Superior temporal gyrus (tissue), 1 donor: ENCODE results near the gene STPG4.
"Not testable (repeated sequence)": the region's sequence is repeated elsewhere in the genome, so short reads cannot be mapped to it uniquely, and the experiment has no call there.

Source experiments
- DNase-seq: peaks from one replicate; pipeline ENCODE4 v3.0.0-alpha.2; 2016; ENCODE audit errors: extremely low spot score

The STPG4 gene

GRCh38 chr2:47172922-47173695 lies 18.0 kb upstream of the STPG4 start:
- no peak for DNase-seq

DNA sequence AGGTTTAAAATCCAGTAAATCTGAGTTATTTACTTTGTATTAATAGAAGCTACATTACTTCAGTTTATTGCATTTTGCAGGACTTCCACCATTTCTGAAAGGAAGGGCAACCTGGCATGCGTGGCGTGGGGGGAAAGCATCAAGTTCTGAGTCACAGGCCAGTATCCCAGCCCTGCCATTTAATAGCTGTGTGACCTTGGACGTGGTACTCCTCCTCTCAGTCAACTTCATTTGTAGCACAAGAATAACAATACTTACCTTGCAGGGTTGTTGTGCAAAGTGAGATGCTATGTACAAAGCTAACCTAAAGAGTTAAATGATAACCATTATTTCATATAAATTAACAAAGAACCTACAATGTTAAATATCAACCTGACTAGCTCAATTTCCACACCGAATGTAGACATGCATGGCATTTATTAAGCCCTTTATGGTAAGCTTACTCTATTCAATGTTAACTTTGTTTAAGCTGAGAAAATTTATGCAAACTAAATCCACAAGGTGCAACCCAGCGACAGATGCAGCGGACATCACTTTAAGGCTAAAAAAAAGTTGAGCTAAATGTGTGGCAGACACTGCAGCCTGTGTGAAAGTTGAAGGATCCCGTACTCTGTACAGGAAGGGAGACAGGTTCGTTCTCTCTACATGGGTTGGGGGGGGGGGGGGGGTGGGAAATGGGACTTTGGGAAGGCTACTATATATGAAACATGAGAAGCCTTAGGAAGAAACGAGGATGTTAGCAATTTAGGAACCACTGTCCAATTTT lies 17.2 kb upstream of the STPG4 start:
- DNase-seq = no peak

DNA sequence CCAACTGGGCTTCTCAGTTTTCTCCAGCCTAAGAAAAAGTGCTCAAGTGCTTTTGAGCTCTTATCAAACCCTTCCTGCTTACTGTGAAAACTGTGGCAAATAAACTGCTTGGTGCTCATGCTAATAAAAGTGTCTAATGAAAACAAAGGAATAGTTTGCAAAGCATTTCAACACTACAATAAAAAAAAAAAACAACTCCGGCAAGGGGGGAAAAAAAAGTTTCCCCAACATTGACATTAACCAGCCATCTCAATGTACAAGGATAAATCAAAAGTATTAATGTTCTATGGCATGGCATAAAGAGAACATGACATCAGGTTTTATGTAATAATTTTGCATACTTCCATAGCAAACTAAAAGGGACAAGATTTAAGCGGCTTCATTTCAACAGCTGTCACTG lies 14.7 kb upstream of the STPG4 start:
- DNase-seq = no peak

DNA sequence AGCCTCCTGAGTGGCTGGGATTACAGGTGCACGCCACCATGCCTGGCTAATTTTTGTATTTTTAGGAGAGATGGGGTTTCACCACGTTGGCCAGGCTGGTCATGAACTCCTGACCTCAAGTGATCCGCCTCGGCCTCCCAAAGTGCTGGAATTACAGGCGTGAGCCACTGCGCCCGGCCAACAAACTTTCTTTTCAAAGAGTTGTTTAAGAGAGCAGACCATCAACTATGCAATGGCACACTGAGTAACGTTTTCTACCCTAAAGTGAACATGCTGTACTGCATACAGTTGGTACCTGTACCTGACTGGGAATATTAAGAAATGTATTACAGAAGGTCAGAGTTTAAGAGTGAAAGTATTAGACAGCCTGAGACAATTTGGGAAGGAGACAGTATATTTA lies 13.8 kb upstream of the STPG4 start:
- DNase-seq = not testable (repeated sequence)

DNA sequence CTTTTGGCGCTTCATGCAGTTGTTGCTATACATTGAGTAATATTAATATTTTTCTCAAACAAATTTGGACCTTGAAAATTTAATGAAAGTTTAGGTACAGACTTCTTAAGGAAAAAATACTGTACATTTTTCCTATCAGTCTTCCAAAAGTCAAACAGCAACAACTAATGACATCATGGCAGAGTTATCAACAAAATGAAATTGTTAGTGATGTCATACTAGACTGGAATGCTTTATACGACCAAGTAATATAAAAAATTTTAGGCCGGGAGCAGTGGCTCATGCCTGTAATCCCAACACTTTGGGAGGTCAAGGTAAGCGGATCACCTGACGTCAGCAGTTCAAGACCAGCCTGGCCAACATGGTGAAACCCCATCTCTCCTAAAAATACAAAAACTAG lies 12.0 kb upstream of the STPG4 start:
- DNase-seq = no peak

- DNase-seq = no peak
These were observed 10.0 kb upstream of the STPG4 start for GRCh38 chr2:47165001-47165555.

- no peak for DNase-seq
These were observed 7.7 kb upstream of the STPG4 start for GRCh38 chr2:47162780-47163179.

GRCh38 chr2:47161475-47161874 lies 6.4 kb upstream of the STPG4 start:
- no peak for DNase-seq

GRCh38 chr2:47160660-47161059 lies 5.6 kb upstream of the STPG4 start:
- DNase-seq = no peak

DNA sequence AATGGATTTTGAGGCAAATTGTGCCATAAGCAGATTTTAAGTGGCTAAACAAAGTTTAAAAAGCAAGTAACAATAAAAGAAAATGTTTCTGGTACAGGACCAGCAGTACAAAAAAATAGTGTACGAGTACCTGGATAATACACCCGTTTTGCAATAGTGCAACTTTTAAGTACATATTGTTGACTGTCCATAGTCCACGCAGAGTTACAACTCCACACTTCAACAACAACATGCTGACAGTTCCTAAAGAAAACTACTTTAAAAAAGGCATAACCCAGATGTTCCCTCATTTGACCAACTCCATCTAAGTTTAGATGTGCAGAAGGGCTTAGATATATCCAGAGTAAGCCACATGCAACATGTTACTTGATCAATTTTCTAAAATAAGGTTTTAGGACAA lies 5.1 kb upstream of the STPG4 start:
- DNase-seq = no peak

DNA sequence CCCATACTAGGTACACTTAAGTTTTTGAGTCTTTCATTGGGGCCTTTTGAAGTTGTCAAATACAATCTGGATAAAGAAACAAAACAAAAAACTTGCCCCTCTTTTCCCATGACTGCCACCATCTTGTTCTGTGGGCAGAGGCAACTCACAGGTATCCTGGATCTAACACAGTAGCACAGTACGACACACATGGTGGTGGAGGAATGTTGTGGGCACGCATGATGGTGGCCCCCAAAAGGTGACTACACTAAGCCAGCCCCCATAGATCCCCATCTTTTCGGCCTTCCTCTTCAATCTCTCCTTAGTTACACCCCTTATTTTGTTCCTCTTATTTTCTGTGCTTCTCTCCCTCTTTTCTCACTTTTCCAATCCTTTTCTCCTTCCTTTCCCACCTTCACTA lies 4.5 kb upstream of the STPG4 start:
- no peak for DNase-seq

GRCh38 chr2:47158576-47158975 lies 3.5 kb upstream of the STPG4 start:
- DNase-seq = no peak

DNA sequence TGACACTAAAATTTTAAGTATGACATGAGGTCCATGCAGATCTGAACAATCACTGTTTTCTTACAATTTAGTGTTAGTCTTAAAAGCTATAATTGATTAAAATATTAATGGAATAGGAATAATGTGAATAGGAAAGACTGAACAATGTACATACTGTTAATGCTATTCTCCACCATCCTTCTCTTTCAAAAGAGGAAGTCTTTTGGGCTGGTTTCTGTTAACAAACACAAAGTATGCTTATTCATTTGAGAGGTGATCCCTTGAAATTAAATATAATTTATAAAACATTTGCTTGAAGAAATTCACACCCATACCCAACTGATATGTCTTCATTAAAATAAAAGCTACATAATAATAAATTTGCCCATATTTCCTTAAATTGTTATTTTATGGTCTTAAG lies 2.3 kb downstream of the STPG4 start:
- DNase-seq = no peak

- no peak for DNase-seq
These were observed 4.9 kb downstream of the STPG4 start for GRCh38 chr2:47150175-47150574.

GRCh38 chr2:47147021-47147420 lies 8.1 kb downstream of the STPG4 start:
- no peak for DNase-seq

DNA sequence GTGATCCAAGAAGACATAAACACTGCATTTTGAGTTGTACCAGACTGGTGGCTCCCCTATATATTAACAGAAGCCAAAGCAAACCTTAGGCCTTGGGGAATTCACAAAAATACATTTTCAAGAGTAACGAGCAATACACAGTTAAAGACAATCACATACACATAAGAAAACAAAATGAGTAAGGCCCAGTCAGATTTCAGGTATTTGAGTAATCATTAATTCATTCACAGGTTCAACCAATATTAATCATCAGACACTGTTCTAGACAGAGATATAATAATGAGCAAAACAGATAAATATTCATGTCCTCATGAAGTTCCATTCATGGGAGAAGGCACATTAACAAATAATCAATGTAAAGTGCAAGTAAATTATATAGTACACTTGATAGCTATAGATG lies 9.6 kb downstream of the STPG4 start:
- DNase-seq = no peak

DNA sequence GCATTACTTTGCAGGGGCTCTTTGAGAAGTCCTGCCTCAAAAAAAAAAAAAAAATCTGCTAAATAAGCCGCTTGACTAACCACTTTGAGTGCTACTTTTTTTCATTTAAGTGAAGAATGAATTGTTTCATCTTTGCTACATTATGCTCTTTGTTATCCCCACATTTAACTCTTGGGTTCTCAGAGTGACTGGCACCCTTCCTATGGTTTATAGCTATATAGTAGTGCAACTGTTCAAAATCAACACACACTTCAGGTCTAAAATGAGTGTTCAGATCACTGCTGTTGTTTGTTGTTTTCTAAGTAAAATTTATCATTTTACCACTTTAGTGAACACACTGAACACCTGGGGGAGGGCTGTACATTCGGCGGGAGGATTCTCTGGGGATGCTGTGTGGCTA lies 13.6 kb downstream of the STPG4 start:
- DNase-seq = no peak

- DNase-seq = no peak
These were observed 20.6 kb downstream of the STPG4 start for GRCh38 chr2:47134386-47135090.

DNA sequence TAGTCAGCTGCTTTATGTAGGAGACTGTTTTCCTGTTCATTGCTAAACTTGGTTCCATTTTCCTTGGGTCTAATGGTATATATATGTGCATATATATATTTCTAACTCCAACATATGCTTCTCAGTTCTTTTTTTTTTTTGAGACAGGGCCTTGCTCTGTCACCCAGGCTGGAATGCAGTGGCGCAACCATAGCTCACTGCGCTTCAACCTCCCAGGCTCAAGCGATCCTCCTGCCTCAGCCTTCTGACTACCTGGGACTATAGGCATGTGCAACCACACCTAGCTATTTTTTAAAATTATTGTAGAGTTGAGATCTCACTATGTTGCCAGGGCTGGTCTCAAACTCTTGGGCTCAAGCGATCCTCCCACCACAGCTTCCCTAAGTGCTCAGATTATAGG lies 22.1 kb downstream of the STPG4 start:
- DNase-seq = no peak

DNA sequence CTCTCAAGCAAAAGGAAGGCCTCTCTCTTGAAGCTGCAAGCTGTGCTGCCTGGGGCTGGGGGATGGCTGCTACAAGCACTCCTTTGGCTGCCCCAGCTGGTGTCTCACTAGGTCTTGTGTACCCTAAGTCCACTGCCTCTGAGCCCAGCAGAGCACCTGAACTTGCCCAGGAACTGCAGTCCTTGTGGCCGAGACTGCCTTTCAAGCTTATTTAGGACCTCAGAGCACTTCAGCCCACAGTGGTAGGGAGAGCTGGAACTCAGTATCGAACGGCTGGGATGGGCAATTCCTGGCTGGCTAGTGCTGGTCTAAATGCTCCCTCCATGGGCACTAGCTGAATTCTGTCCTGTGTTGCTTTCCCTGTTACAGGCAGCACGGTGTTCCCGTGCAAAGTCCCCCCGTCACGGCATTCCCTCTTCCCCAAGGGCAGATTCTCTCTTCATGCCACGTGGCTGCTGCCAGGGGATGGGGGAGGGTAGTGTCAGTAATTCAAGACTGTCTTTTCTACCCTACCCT lies 25.9 kb downstream of the STPG4 start:
- DNase-seq = no peak

GRCh38 chr2:47128705-47129104 lies 26.4 kb downstream of the STPG4 start:
- DNase-seq = no peak

DNA sequence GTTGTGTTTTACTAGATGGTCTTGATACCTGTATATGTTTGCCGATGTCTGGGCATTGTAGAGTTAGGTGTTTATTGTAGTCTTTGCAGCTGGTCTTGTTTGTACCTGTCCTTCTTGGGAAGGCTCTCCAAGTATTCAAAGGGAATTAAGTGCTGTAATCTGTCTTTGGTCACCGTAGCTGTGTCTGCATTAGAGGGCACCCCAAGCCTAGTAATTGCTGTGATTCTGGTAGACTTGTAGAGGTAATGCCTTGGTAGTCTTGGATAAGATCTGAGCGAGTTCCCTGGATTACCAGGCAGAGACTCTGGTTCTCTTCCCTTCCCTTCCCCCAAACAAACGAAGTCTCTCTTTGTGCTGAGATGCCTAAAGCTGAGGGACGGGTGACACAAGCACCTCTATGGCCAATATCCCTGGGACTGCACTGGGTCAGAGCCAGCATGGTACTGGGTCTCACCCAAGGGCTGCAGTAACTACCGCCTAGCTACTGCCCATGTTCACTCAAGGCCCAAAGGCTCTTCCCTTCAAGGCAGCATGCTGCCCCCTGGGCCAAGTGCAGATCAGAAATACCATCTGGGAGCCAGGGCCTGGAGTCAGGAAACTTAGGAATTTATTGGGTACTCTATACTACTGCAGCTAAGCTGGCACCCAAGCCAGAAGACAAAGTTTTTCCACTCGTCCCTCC lies 27.1 kb downstream of the STPG4 start:
- DNase-seq = no peak
